Measurements from ENCODE around the gene ATP8B1. TPM values are rescaled to one million over a fixed set of nuclear protein-coding genes. Genes with fewer than 3 reads are reported as not detected.

Gene ATP8B1
- total and polyA plus RNA-seq, 2 of the 8 experiments (the other 6 are each of a cell fraction or from before 2014, with no cell fraction given): 1.1 to 4.6 TPM

GRCh38 chr18:57621246-57621604 lies 181.9 kb downstream of the ATP8B1 start:
- Histone ChIP-seq H3K9me3 (ENCODE audit: insufficient read depth in 2 of 2, low read depth in 1 of 2, low read length in 1 of 2) (no peaks in the 10 kb centered on the region), H3K56ac (replicated peaks; ENCODE audit: insufficient read length, low read depth, low read length) (peak overlapping the region; percentile 65), H3K23ac (ENCODE audit: insufficient read length) (no peak overlapping the region), H4K8ac (ENCODE audit: extremely low read depth, insufficient read depth, low read length) (peak overlapping the region; percentile 97), H3K79me2 (ENCODE audit: control insufficient read depth in 1 of 2, insufficient read depth in 2 of 2, low read length in 2 of 2) (peaks cover 0 to 37% of the 10 kb centered on the region in 2 experiments; a peak in 3 of 4 replicates), H3K36me3 (ENCODE audit: control insufficient read depth in 2 of 4, insufficient read depth in 4 of 4, low read length in 3 of 4) (peaks cover 0 to 33% (median 14%) of the 10 kb centered on the region in 4 experiments; a peak in 7 of 8 replicates), H3K14ac (ENCODE audit: insufficient read length) (no peak overlapping the region), H2BK12ac (ENCODE audit: low read depth, low read length) (no peak overlapping the region), H3K4me1 (replicated peaks in 1 of 4; ENCODE audit: control insufficient read depth in 3 of 4, insufficient read depth in 4 of 4, low read length in 3 of 4) (peaks cover 0 to 6% (median 2%) of the 10 kb centered on the region in 4 experiments; a peak in 3 of 7 replicates), H3K23me2 (ENCODE audit: low read depth, low read length) (peaks cover 3% of the 10 kb centered on the region; the same call in 1 of the 2 replicates), H4K5ac (ENCODE audit: insufficient read length, low read depth, low read length) (peak overlapping the region; percentile 46), H3K4me2 (ENCODE audit: insufficient read depth in 1 of 2, low read depth in 2 of 2, low read length in 2 of 2) (peak overlapping the region; percentile 77 to 96), H2AFZ (ENCODE audit: low read length) (no peak overlapping the region), H2BK15ac (ENCODE audit: low read length) (no peak overlapping the region), H4K91ac (replicated peaks; ENCODE audit: insufficient read length, low read length) (peak overlapping the region; percentile 44), H3K18ac (ENCODE audit: extremely low read depth, low read length) (peak overlapping the region; percentile 99), H2BK5ac (ENCODE audit: low read depth, low read length) (peak overlapping the region; percentile 86), H3K4ac (replicated peaks; ENCODE audit: insufficient read length, low read depth, low read length) (no peak overlapping the region), H3K9ac (replicated peaks in 1 of 4; ENCODE audit: extremely low read depth in 1 of 4, low read depth in 3 of 4, low read length in 3 of 4) (peak overlapping the region; percentile 90 to 97 (median 95)), H3K27me3 (replicated peaks in 1 of 4; ENCODE audit: control insufficient read depth in 3 of 4, extremely low read depth in 1 of 4, insufficient read depth in 3 of 4, low read length in 3 of 4) (no peaks in the 10 kb centered on the region), H4K20me1 (replicated peaks in 1 of 2; ENCODE audit: control insufficient read depth in 1 of 2, insufficient read depth in 2 of 2, low read length in 2 of 2) (peaks cover 0 to 2% of the 10 kb centered on the region in 2 experiments), H3K27ac (ENCODE audit: low read depth, low read length) (peak overlapping the region; percentile 96), H3K79me1 (ENCODE audit: low read depth, low read length) (peaks cover 3% of the 10 kb centered on the region; the same call in 1 of the 2 replicates), H2BK20ac (ENCODE audit: low read length) (no peak overlapping the region), H2AK5ac (ENCODE audit: low read depth, low read length) (no peak overlapping the region), H3K4me3 (ENCODE audit: extremely low read depth in 1 of 4, insufficient read depth in 2 of 4, low read depth in 3 of 4, low read length in 4 of 4) (peak overlapping the region; percentile 67 to 97 (median 81)), H2BK120ac (replicated peaks; ENCODE audit: low read depth, low read length) (no peak overlapping the region)
- WGBS, 2 experiments (ENCODE audit: extremely low coverage in 1 of 2, insufficient coverage in 1 of 2, insufficient read length in 1 of 2, insufficient replicate concordance in 2 of 2, low coverage in 1 of 2, low lambda C conversion rate in 2 of 2, missing lambda C conversion rate in 1 of 2): 0% methylated on average over 14 of the region's 20 CpGs; no CpG with 5 or more reads in 1 of the 2 experiments
- TF ChIP-seq JUN (IDR thresholded peaks at IDR 0.05; ENCODE audit: low read depth, low read length): no peak
- TF ChIP-seq NANOG (IDR thresholded peaks at IDR 0.05; ENCODE audit: insufficient read depth, low read depth, low read length, poor library complexity, severe bottlenecking): no peak
- TF ChIP-seq SRF (IDR thresholded peaks at IDR 0.05; ENCODE audit: low read depth, low read length): no peak
- no peak for TF ChIP-seq RBBP5 (IDR thresholded peaks at IDR 0.05; ENCODE audit: borderline replicate concordance, low read depth, low read length)
- no peak for TF ChIP-seq TBP (IDR thresholded peaks at IDR 0.05; ENCODE audit: low read depth, low read length)
- no peak for TF ChIP-seq GTF2F1 (IDR thresholded peaks at IDR 0.05; ENCODE audit: borderline replicate concordance, low read depth, low read length)
- no peak for TF ChIP-seq SAP30 (IDR thresholded peaks at IDR 0.05; ENCODE audit: insufficient read depth, insufficient replicate concordance, low read length)
- no peak for TF ChIP-seq HDAC2 (IDR thresholded peaks at IDR 0.05; ENCODE audit: borderline replicate concordance in 1 of 2, low read depth in 2 of 2, low read length in 2 of 2)
- no peak for TF ChIP-seq POLR2AphosphoS5 (IDR thresholded peaks at IDR 0.05; ENCODE audit: low read depth, low read length)
- CTCF ChIA-PET (ENCODE audit: partially characterized antibody): interaction anchor here (0.6 to 1.5 kb wide), 4 partner anchors 9 to 289 kb away, joined by 3 to 4 read pairs (median 4); no protein-coding TSS in a partner anchor
- FAIRE-seq (no peak), DNase-seq (ENCODE audit: low read depth in 1 of 2, low spot score in 2 of 2) (no peak)
- POLR2A ChIA-PET (ENCODE audit: partially characterized antibody): interaction anchor here (0.7 to 4.8 kb wide), 13 partner anchors 9 to 459 kb away, joined by 3 to 20 read pairs (median 4); partner anchors contain the start of gene ATP8B1

All from H1 (cell line).